RWPE1 (cell line): ENCODE data around the gene PLEKHG1.

Source experiments
- CTCF ChIA-PET: fragments of 350-600 bp; sonication (Branson Sonifier 250); formaldehyde crosslinking; extraction: SDS; loops from one replicate; lab custom pipeline; 2021; lab: Yijun Ruan, JAX
- POLR2A ChIA-PET: fragments of 400-600 bp; formaldehyde crosslinking; extraction: SDS; loops from one replicate; lab custom pipeline; 2020; ENCODE audit warnings: antibody characterized with exemption; ENCODE audit not compliant: low non-redundant PET; lab: Yijun Ruan, JAX
- DNase-seq: peaks from one replicate; pipeline ENCODE4 v3.0.0; 2012; ENCODE audit warnings: low spot score
- H3K27ac ChIP-seq: fragments of 450-650 bp; 2 replicates; pipeline ENCODE4 v1.5.1; 2017
- TF ChIP-seq, protein P1 (sequence below): fragments of 450-650 bp; conservative IDR thresholded peaks from 2 replicates; pipeline ENCODE4 v1.5.1; 2017; ENCODE audit warnings: low read depth, mild to moderate bottlenecking

PLEKHG1 gene

DNA sequence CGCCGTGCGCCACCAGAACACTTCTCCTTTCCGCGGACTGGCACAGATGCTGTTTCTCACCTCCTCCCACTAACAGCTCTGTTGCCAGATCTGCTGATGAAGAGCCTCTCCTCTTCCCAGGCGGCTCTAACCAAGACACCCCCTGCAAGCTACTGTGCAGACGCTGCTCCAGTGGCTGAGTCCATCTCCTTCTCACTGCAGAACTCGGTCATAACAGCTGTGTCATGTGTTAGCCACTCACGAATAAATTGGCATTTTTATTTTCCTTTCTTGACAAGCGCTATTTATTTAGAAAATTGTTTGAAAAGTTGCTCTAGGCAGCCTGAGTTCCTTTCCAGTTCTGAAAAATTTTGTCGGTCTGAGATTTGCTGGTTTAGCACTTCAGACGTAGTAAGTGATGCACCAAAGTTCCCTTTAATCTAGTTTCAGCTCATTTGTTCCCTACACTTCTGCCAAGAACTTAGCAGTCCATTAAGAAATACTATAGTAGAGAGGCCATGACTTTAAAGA, 12.8 kb upstream of the PLEKHG1 start:
- no peak overlapping the region for H3K27ac ChIP-seq
- CTCF ChIA-PET = interaction anchor here (0.6 kb wide), 1 partner anchor 863 kb away, joined by 3 read pairs; no protein-coding TSS in a partner anchor
- DNase-seq = no peak
- POLR2A ChIA-PET = no interaction called here
- TF ChIP-seq, protein P1, sequence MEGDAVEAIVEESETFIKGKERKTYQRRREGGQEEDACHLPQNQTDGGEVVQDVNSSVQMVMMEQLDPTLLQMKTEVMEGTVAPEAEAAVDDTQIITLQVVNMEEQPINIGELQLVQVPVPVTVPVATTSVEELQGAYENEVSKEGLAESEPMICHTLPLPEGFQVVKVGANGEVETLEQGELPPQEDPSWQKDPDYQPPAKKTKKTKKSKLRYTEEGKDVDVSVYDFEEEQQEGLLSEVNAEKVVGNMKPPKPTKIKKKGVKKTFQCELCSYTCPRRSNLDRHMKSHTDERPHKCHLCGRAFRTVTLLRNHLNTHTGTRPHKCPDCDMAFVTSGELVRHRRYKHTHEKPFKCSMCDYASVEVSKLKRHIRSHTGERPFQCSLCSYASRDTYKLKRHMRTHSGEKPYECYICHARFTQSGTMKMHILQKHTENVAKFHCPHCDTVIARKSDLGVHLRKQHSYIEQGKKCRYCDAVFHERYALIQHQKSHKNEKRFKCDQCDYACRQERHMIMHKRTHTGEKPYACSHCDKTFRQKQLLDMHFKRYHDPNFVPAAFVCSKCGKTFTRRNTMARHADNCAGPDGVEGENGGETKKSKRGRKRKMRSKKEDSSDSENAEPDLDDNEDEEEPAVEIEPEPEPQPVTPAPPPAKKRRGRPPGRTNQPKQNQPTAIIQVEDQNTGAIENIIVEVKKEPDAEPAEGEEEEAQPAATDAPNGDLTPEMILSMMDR = no peak

DNA sequence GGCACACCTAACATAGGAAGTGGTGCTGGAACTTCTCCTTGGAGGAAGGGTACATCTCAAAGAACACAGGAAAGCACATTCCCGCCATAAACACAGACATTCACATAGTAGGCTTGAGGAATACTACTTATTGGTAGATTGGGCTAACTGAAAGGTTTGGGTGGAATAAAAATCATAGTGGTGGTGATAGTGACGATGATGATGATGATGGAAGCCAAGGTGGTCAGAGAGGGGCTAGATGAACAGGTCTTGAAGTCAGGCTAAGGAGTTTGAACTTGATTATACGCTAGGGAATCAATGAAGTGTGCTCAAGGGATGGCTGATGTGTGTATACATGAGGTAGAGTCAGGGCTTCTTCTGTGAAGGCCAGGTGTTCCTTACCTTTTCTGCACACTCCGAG, 12.0 kb upstream of the PLEKHG1 start:
- POLR2A ChIA-PET = no interaction called here
- no peak overlapping the region for H3K27ac ChIP-seq
- CTCF ChIA-PET = no interaction called here
- TF ChIP-seq, protein P1 = no peak
- no peak for DNase-seq

DNA sequence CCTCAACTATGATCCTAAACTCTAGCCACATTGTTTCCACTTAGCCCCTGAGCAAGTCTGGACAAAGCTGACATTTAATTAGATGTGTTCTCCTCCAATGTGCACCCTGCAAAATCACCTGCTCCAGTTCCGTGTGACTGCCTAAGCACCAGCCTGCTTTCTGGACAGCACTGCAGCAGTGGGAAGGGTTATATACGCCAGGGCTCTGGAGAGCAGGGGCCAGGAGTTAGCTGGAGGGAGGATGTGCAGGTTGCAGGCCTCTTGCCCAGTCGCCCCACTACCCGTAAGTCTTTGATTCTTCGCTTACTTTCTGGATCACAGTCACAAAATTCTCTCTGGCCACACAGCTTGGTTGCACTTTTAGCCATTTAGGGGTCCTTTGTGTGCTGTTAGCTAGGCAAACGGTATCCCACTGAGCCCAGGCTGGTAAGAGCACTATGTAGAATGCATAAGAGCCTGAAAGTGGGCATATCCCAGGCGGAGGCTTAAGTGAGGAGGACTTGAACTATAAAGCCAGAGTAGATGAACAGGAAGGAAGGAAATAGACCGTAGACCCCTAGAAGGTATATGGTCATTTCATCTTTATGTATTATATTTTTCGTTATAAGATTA, 10.7 kb upstream of the PLEKHG1 start:
- H3K27ac ChIP-seq = no peak overlapping the region
- no peak for DNase-seq
- TF ChIP-seq, protein P1 = no peak
- CTCF ChIA-PET = interaction anchor here (0.5 kb wide), 1 partner anchor 1177 kb away, joined by 3 read pairs; no protein-coding TSS in a partner anchor
- POLR2A ChIA-PET = no interaction called here

DNA sequence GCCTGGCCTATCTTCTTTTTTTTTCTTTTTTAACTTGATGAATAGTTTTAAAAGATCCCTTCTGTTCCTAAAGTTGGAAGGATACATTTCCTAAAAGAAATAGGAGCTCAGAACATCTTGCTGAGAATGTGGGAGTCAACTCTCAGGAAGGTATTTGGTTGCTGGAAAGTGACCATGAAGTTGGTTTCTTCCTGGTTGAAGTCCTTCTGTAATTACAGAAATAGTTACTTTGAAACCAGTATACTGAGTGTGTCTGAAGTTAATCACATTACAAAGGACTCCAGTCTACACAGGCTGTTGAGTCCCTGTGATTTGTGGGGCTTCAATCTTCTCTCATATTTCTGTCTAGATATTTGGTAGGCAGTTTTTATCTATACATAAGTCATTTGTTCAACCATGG, 9.8 kb upstream of the PLEKHG1 start:
- DNase-seq = no peak
- ChIA-PET POLR2A (no interaction called here), CTCF (interaction anchor here (0.7 kb wide), 1 partner anchor 812 kb away, joined by 3 read pairs; no protein-coding TSS in a partner anchor)
- TF ChIP-seq, protein P1 = no peak
- no peak overlapping the region for H3K27ac ChIP-seq

DNA sequence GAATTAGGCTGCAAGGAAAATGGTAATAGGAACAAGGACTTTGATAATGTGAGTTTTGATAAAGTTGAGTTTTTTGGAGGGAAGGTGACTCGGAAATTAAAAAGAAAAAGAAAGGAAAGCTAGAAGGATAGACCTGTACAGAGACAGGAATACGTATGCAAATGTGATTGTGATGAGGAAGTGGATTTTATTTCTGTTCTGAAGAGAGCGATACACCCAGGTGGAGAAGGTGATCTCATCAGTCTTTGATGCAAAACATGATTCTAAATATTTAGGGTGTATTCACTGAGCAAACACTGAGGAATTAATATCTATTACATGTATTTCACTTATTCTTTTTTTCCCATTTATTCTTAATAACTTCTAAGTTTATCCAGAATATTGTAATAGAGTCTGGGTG, 9.2 kb upstream of the PLEKHG1 start:
- H3K27ac ChIP-seq = no peak overlapping the region
- DNase-seq = no peak
- ChIA-PET CTCF (interaction anchor here (0.7 kb wide), 1 partner anchor 811 kb away, joined by 3 read pairs; no protein-coding TSS in a partner anchor), POLR2A (no interaction called here)
- TF ChIP-seq, protein P1 = no peak

DNA sequence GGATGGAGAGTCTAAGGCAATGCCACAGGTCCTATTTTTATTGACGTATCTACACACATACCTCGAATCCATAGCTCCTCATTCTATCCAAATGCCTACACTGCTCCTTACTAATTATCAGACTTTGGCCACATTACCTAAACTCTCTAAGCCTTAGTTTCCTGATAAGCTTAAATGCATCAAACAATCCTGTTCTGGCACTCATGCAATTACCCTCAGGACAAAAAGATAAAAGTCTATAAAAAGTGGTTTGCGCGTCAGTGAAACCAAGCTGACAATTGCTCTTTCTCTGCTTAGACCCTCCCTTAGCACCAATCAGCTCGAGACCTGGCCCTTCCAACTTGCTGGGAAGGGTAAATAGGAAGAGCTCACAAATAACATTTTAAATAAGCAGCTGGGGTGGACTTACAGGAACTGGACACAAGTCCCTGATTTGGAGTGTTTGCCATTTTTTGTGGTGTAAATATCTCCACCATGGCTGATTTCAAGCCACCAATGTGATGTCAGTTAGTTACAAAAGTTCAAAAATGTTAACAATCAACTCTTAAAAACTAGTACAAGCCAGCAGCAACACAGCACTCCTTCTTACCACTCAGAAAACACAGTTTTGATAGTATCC, 7.2 kb upstream of the PLEKHG1 start:
- no peak overlapping the region for H3K27ac ChIP-seq
- no peak for DNase-seq
- CTCF ChIA-PET = interaction anchor here (0.9 kb wide), 1 partner anchor 26 kb away, joined by 3 read pairs; no protein-coding TSS in a partner anchor
- TF ChIP-seq, protein P1 = no peak
- POLR2A ChIA-PET = no interaction called here
